ENCODE data around the gene PSME2.
"Not testable (repeated sequence)": the region's sequence is repeated elsewhere in the genome, so short reads cannot be mapped to it uniquely, and the experiment has no call there.

PSME2 gene

DNA sequence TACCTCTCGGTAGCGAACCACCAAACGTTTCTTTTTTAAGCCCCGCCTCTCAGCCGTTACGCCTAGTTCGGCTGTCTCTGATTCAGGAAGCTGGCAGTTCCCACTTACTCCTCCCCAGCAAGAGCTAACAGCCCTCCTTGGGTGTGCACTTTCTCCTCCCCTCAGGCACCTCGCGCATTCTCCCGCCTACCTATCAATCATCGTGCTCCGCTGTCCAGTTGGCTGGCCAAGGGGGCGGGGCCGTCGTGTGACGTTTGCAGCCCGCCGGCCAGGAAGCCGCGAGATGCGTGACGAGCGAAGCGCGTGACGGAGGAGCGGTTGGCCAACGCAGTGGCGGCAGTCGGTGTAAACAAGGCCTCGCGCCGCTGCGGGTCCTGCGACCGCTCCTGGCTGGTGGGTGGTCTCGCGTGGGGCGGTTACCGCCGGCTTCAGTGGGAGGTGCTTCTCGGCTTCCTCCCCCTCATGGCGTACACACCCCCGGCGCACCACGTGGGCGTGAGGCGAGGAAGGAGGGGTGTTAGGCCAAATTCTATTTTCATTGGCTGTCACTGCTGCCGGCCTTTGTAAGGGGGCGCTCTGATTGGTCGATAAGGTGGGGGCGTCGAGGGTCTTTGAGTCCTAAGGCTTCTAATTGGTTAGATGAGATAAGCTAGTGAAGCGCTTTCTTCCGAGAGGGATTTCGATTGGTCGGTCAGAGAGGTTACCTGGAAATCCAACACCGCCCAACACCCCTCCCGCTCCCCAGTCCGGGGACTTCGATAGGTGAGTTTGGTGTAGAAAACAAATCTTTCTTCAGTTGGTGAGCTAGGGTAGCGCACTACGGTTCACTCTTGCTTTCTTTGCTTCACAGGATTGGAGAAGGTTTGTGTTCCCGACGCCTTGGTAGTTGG lies 31.6 kb downstream of the PSME2 start, which contains the start of the genes DCAF11 and NRL:
Gene DCAF11 (plus strand): TSS at position 246 of the 890 bp plus-strand sequence. CDS start 818 bp downstream, outside the sequence.
Gene NRL (minus strand): TSS at position 418 of the 890 bp plus-strand sequence. CDS start 32,101 bp downstream, outside the sequence.
- peak; percentile 96 to 97 for DNase-seq (ENCODE audit: low read depth in 2 of 2)

DNA sequence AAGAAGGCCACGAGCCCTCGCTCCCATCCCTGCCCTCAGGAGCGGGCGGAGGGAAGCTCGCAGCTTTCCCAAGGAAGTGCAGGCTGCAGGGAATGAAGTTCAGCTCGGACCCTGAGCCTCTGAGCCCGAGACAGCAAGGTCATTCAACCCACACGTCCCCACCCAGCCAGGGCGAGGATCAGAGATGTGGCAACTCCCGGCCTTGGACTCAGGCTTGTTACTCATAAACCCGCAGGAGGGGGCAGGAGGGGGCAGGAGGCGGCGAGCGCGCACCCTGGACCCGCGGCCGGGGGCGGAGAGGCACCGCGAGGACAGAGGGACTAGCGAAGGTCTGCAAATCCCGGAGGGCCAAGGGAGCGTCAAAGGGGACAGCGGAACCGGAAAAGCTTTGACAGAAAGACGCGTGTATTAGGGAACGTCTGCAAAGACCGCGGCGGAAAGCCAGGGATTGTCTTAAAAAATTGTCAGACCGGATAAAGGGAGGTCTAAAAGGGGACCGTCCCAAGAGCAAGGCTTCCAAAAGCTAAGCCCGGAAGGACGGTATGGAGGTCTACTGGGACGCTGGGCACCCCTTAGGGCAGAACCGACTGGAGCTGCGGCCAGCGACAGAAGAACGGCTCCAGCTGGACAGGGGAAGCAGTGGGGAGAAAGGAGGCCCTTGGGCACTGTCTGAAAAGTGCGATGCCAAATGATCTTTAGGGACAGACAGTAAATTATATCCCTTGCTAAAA lies 32.4 kb downstream of the PSME2 start:
- DNase-seq (ENCODE audit: low read depth in 2 of 2), result peak; percentile 64 to 67

DNA sequence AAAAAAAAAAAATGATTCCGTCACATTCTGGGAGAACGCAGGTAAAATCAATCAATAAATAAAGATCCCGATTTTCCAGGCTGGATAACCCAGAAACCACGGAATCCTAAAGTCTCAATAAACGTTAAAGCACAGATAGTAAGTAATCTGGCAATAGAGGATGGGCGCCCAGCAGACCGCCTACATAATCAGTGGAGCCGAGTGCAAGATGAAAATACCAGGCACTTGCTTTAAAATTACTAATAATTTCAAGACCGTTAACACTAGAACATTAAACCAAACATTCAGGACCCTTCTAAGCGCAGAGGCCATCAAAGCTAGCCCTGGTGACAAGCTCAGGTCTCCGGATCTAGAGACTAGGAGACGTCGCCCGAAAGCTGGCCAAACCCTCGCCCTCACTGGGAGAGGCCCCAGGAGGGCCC lies 33.0 kb downstream of the PSME2 start:
- DNase-seq (ENCODE audit: low read depth in 2 of 2), result no peak

DNA sequence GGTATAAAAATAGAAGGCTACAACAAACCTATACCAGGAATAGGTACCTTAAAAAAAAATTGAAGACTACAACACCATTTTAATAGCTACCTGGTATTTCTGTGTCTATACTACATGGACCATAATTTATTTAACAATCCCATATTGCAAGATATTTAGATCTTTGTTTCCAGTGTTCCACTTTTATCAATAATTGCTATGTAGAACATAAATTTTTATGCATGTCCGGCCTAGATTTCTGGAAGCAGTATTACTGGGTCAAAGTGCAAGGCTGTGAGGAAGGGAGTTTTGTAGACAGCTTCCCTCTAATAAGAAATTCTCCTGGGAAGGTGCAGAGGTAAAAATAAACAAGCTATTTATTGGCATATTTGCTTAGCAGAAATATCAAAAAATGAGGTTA lies 35.9 kb downstream of the PSME2 start:
- no peak for DNase-seq (ENCODE audit: low read depth in 2 of 2)

DNA sequence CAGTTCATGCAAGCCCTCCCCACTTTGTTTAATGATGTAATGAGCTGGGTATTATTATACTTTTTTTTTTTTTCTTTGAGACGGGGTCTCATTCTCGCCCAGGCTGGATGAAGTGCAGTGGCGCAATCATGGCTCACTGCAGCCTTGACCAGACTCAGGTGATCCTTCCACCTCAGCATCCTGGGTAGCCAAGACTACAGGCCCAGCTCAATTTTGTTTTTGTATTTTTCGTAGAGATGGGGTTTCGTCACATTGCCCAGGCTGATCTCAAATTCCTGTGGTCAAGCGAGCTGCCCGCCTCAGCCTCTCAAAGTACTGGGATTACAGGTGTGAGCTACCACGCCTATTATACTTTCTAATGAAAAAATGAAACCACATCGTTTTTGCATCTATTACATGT lies 36.4 kb downstream of the PSME2 start:
- no peak for DNase-seq (ENCODE audit: low read depth in 2 of 2)

- DNase-seq (ENCODE audit: low read depth in 2 of 2), result no peak
These were observed 38.0 kb downstream of the PSME2 start for GRCh38 chr14:24108336-24108874.

- no peak for DNase-seq (ENCODE audit: low read depth in 2 of 2)
These were observed 39.6 kb downstream of the PSME2 start for GRCh38 chr14:24106672-24107271.

- DNase-seq (ENCODE audit: low read depth in 2 of 2), result not testable (repeated sequence)
These were observed 40.7 kb downstream of the PSME2 start for GRCh38 chr14:24105609-24106239.

DNA sequence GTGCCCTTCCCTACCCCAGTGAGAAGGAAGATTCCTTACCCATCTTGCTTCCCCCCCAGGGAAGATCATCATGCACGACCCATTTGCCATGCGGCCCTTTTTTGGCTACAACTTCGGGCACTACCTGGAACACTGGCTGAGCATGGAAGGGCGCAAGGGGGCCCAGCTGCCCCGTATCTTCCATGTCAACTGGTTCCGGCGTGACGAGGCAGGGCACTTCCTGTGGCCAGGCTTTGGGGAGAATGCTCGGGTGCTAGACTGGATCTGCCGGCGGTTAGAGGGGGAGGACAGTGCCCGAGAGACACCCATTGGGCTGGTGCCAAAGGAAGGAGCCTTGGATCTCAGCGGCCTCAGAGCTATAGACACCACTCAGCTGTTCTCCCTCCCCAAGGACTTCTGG lies 43.0 kb downstream of the PSME2 start:
- no peak for DNase-seq (ENCODE audit: low read depth in 2 of 2)

- DNase-seq (ENCODE audit: low read depth in 2 of 2), result no peak
These were observed 43.9 kb downstream of the PSME2 start for GRCh38 chr14:24102357-24103048.

DNA sequence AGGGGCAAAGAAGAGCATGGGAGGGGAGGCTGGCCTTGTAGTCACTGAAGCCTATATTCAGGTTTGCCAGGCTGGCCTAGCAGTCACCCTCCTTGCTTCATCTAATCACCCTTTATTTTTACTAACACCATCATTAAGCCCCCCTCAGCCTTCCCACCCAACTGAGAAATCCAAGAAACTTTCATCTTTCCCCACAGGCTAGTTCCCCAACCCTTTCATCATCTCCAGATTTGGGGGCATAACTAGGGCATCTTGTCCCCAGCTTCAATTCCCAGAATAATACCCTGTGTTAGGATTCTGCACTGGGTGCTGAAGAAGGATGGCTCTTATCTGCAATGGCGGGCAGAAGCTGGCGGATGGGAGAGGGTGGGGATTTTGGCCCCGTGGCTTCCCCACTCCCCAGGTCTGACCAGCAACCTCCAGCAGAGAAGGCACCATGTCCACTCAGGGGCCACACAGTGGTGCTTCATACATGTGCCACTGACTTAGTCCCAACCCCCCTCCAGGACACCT lies 45.4 kb downstream of the PSME2 start:
- no peak for DNase-seq (ENCODE audit: low read depth in 2 of 2)

- no peak for DNase-seq (ENCODE audit: low read depth in 2 of 2)
These were observed 46.0 kb downstream of the PSME2 start for GRCh38 chr14:24100197-24100981.

GRCh38 chr14:24098927-24099813 lies 47.2 kb downstream of the PSME2 start:
- no peak for DNase-seq (ENCODE audit: low read depth in 2 of 2)

- no peak for DNase-seq (ENCODE audit: low read depth in 2 of 2)
These were observed 48.0 kb downstream of the PSME2 start for GRCh38 chr14:24098229-24098926.

- no peak for DNase-seq (ENCODE audit: low read depth in 2 of 2)
These were observed 49.7 kb downstream of the PSME2 start for GRCh38 chr14:24096545-24097181.

GRCh38 chr14:24095271-24096068 lies 50.9 kb downstream of the PSME2 start:
- peak in 1 of 2 donors; percentile 56 for DNase-seq (ENCODE audit: low read depth in 2 of 2)

- no peak for DNase-seq (ENCODE audit: low read depth in 2 of 2)
These were observed 51.6 kb downstream of the PSME2 start for GRCh38 chr14:24094841-24095270.
